ENCODE data around the gene AFF3. TPM values are rescaled to one million over a fixed set of nuclear protein-coding genes. Genes with fewer than 3 reads are reported as not detected.

Gene AFF3
- total and polyA plus RNA-seq, 2 of the 13 experiments (the other 11 are each of a cell fraction or from before 2014, with no cell fraction given) = not detected

DNA sequence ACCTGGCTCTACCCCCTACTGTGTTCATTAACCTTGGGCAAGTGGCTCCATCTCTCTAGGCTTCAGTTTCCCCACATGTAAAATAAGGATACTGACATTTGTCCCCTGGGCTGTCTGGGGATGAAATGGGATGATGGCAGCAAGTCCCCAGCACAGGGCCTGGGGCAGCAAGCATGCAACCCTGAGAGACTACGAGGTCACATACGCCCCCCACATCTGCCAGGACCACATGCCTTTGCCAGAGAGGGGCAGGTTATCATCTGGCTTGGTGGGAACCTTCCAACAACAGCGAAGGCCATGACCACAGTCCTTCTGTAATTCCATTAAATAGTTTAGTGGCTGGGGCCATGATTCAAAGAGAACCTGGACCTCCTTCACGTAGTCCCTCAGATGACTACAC is 506.7 kb downstream of the AFF3 start:
- Histone ChIP-seq H2AFZ (ENCODE audit: low read length) (no peak overlapping the region), H4K20me1 (ENCODE audit: insufficient read depth, low read length) (no peaks in the 10 kb centered on the region), H3K4me2 (ENCODE audit: low read depth, low read length) (no peak overlapping the region), H3K27me3 (ENCODE audit: control insufficient read depth in 1 of 2, insufficient read depth in 2 of 2, low read length in 2 of 2) (peaks cover 0 to 14% of the 10 kb centered on the region in 2 experiments; a peak in 4 of 5 replicates), H3K27ac (ENCODE audit: extremely low read length, insufficient read depth, low read length) (no peak overlapping the region), H3K79me2 (ENCODE audit: insufficient read depth, low read length) (no peaks in the 10 kb centered on the region), H3K36me3 (replicated peaks in 1 of 2; ENCODE audit: control insufficient read depth in 1 of 2, insufficient read depth in 2 of 2, low read length in 2 of 2) (no peaks in the 10 kb centered on the region), H3K9me3 (ENCODE audit: low read length) (no peaks in the 10 kb centered on the region), H3K4me1 (ENCODE audit: insufficient read depth, low read length) (no peaks in the 10 kb centered on the region), H3K4me3 (replicated peaks in 1 of 3; ENCODE audit: insufficient read depth in 1 of 3, low read depth in 2 of 3, low read length in 3 of 3) (no peak overlapping the region), H3K9ac (ENCODE audit: insufficient read depth, low read depth, low read length) (no peak overlapping the region)
- WGBS (ENCODE audit: low lambda C conversion rate) = 7% methylated on average over 4 of the region's 4 CpGs
- TF ChIP-seq TEAD3 (CRISPR knock-in tag; optimal IDR thresholded peaks at IDR 0.05; ENCODE audit: borderline replicate concordance) = no peak
- no peak for TF ChIP-seq SNRNP70 (IDR thresholded peaks at IDR 0.05; ENCODE audit: low read depth, low read length)
- TF ChIP-seq HMG20A (CRISPR knock-in tag; IDR thresholded peaks at IDR 0.05; ENCODE audit: borderline replicate concordance) = no peak
- no peak for TF ChIP-seq ZBTB3 (CRISPR knock-in tag; IDR thresholded peaks at IDR 0.05; ENCODE audit: borderline replicate concordance, low read depth)
- no peak for TF ChIP-seq ZNF672 (CRISPR knock-in tag; IDR thresholded peaks at IDR 0.05)
- no peak for TF ChIP-seq PHF20 (CRISPR knock-in tag; IDR thresholded peaks at IDR 0.05)
- no peak for TF ChIP-seq ZNF781 (CRISPR knock-in tag; IDR thresholded peaks at IDR 0.05; ENCODE audit: borderline replicate concordance, not compliant biosample characterization)
- TF ChIP-seq GTF2F1 (IDR thresholded peaks at IDR 0.05; ENCODE audit: low read length) = no peak
- TF ChIP-seq HNRNPK (IDR thresholded peaks at IDR 0.05; ENCODE audit: low read depth, low read length, poor library complexity, severe bottlenecking) = no peak
- no peak for TF ChIP-seq ZNF605 (CRISPR knock-in tag; IDR thresholded peaks at IDR 0.05)
- TF ChIP-seq ZBTB1 (CRISPR knock-in tag; IDR thresholded peaks at IDR 0.05; ENCODE audit: borderline replicate concordance) = no peak
- no peak for TF ChIP-seq SMAD1 (CRISPR knock-in tag; IDR thresholded peaks at IDR 0.05; ENCODE audit: borderline replicate concordance, low read depth)
- ChIA-PET CTCF (ENCODE audit: low intra/inter-chr PET ratio, low total read pairs) (no interaction called here), POLR2A (no interaction called here)
- ATAC-seq (no peak), DNase-seq (ENCODE audit: low spot score) (no peak), FAIRE-seq (no peak)
- BruUV-seq (replicated peaks) = no TSS peak
- in situ Hi-C loops (cut with HindIII; ENCODE audit: extremely low pct_ligation_motif_present, low pct_unique_long_range_greater_than_20kb) (no loop called here), intact Hi-C loops (cut with micrococcal nuclease; ENCODE audit: unreplicated experiment) (no loop called here)

Measured in HepG2 (cell line).